HCT116 (cell line): Measurements from ENCODE around the gene IL31RA.

Experiments
- CEBPB ChIP-seq: IDR thresholded peaks from 2 replicates; pipeline ENCODE4 v1.6.1; 2012; ENCODE audit warnings: low read depth
- ELF1 ChIP-seq: IDR thresholded peaks from 2 replicates; pipeline ENCODE4 v1.6.1; 2012; ENCODE audit warnings: low read depth, borderline replicate concordance
- EZH2 ChIP-seq: fragments of 200-600 bp; sonication (generic); IDR thresholded peaks from 2 replicates; pipeline ENCODE4 v1.6.1; 2017; ENCODE audit warnings: antibody characterized with exemption, mixed run types
- EZH2phosphoT487 ChIP-seq: fragments of 200-600 bp; IDR thresholded peaks from 2 replicates; pipeline ENCODE4 v1.6.1; 2018; ENCODE audit warnings: antibody characterized with exemption, borderline replicate concordance
- POLR2A ChIP-seq: IDR thresholded peaks from 2 replicates; pipeline ENCODE4 v1.7.0; 2011; ENCODE audit warnings: borderline replicate concordance; ENCODE audit not compliant: insufficient read depth, insufficient read length; ENCODE audit errors: extremely low read depth
- POLR2AphosphoS5 ChIP-seq: IDR thresholded peaks from 2 replicates; pipeline ENCODE4 v1.6.1; 2011; ENCODE audit warnings: mild to moderate bottlenecking, low read depth, low read length, moderate library complexity
- RAD21 ChIP-seq: IDR thresholded peaks from 2 replicates; pipeline ENCODE4 v1.6.1; 2012; ENCODE audit warnings: low read depth, mild to moderate bottlenecking
- SP1 ChIP-seq: IDR thresholded peaks from 2 replicates; pipeline ENCODE4 v1.6.1; 2012; ENCODE audit warnings: low read depth
- YY1 ChIP-seq: IDR thresholded peaks from 2 replicates; pipeline ENCODE4 v1.6.1; 2011; ENCODE audit warnings: low read length, low read depth, moderate library complexity, mild to moderate bottlenecking; ENCODE audit not compliant: insufficient replicate concordance; ENCODE audit errors: extremely low read depth
- ZFX ChIP-seq: fragments of 450-650 bp; IDR thresholded peaks from 2 replicates; pipeline ENCODE4 v1.6.1; 2017
- TF ChIP-seq, protein P1 (sequence below), 3 experiments: fragments of 200-600 bp in 1 of 3; sonication (generic) in 1 of 3; IDR thresholded peaks in 2 of 3; conservative IDR thresholded peaks in 1 of 3; 2 replicates each; pipeline ENCODE4 v1.5.1; 2012 to 2017; ENCODE audit warnings: low read depth in 2 of 3, low read length in 2 of 3, antibody characterized with exemption in 1 of 3, borderline replicate concordance in 1 of 3, control low read depth in 1 of 3, mild to moderate bottlenecking in 1 of 3, mixed read lengths in 1 of 3, mixed run types in 1 of 3, moderate library complexity in 1 of 3; ENCODE audit not compliant: insufficient read depth in 1 of 3
- TF ChIP-seq, protein P2 (sequence below): IDR thresholded peaks from 2 replicates; pipeline ENCODE4 v1.6.1; 2011; ENCODE audit warnings: mild to moderate bottlenecking, low read length, moderate library complexity; ENCODE audit not compliant: insufficient replicate concordance; ENCODE audit errors: extremely low read depth
- TF ChIP-seq, protein P3 (sequence below): IDR thresholded peaks from 2 replicates; pipeline ENCODE4 v1.6.1; 2012
- TF ChIP-seq, protein P4 (sequence below): IDR thresholded peaks from 2 replicates; pipeline ENCODE4 v1.6.1; 2012

DNA sequence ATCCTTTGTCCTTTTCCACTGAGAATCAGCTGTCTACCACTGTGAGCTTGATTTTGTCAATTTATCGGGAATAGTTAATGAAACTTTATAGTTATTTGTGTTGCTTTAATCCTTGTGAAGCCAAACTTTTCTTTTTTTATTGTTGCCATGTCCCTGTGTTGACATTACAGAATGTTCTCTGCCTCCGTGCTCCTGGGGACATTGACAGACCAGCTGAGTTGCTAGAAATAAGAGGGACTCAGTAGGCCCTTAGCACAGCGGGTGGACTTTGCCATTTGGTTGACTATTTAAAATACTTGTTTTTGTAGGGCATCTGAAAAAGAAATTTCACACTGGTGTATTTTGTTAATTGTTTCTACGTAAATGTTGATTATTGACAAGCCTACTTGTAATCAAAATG is 70.5 kb downstream of the IL31RA start:
- TF ChIP-seq, protein P1, sequence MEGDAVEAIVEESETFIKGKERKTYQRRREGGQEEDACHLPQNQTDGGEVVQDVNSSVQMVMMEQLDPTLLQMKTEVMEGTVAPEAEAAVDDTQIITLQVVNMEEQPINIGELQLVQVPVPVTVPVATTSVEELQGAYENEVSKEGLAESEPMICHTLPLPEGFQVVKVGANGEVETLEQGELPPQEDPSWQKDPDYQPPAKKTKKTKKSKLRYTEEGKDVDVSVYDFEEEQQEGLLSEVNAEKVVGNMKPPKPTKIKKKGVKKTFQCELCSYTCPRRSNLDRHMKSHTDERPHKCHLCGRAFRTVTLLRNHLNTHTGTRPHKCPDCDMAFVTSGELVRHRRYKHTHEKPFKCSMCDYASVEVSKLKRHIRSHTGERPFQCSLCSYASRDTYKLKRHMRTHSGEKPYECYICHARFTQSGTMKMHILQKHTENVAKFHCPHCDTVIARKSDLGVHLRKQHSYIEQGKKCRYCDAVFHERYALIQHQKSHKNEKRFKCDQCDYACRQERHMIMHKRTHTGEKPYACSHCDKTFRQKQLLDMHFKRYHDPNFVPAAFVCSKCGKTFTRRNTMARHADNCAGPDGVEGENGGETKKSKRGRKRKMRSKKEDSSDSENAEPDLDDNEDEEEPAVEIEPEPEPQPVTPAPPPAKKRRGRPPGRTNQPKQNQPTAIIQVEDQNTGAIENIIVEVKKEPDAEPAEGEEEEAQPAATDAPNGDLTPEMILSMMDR (IDR thresholded peaks at IDR 0.05 in 2 of 3, conservative IDR thresholded peaks at IDR 0.05 in 1 of 3; ENCODE audit: borderline replicate concordance in 1 of 3, insufficient read depth in 1 of 3, low read depth in 2 of 3, low read length in 2 of 3), result no peak
- TF ChIP-seq EZH2, result no peak
- TF ChIP-seq RAD21, result no peak
- TF ChIP-seq POLR2AphosphoS5, result no peak
- TF ChIP-seq, protein P2, sequence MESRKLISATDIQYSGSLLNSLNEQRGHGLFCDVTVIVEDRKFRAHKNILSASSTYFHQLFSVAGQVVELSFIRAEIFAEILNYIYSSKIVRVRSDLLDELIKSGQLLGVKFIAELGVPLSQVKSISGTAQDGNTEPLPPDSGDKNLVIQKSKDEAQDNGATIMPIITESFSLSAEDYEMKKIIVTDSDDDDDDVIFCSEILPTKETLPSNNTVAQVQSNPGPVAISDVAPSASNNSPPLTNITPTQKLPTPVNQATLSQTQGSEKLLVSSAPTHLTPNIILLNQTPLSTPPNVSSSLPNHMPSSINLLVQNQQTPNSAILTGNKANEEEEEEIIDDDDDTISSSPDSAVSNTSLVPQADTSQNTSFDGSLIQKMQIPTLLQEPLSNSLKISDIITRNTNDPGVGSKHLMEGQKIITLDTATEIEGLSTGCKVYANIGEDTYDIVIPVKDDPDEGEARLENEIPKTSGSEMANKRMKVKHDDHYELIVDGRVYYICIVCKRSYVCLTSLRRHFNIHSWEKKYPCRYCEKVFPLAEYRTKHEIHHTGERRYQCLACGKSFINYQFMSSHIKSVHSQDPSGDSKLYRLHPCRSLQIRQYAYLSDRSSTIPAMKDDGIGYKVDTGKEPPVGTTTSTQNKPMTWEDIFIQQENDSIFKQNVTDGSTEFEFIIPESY, result no peak
- TF ChIP-seq, protein P3, sequence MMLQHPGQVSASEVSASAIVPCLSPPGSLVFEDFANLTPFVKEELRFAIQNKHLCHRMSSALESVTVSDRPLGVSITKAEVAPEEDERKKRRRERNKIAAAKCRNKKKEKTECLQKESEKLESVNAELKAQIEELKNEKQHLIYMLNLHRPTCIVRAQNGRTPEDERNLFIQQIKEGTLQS, result no peak
- TF ChIP-seq POLR2A, result no peak
- TF ChIP-seq, protein P4, sequence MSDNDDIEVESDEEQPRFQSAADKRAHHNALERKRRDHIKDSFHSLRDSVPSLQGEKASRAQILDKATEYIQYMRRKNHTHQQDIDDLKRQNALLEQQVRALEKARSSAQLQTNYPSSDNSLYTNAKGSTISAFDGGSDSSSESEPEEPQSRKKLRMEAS, result no peak
- TF ChIP-seq SP1, result no peak
- no peak for TF ChIP-seq ELF1
- TF ChIP-seq EZH2phosphoT487, result no peak
- no peak for TF ChIP-seq ZFX
- no peak for TF ChIP-seq CEBPB
- no peak for TF ChIP-seq YY1
